Stromal cell of bone marrow (primary cell): Measurements from ENCODE around the gene AATK.

Source experiments
- DNase-seq: peaks from one replicate; pipeline ENCODE4 v3.0.0-alpha.2; 2012; ENCODE audit warnings: low read depth

The AATK gene

DNA sequence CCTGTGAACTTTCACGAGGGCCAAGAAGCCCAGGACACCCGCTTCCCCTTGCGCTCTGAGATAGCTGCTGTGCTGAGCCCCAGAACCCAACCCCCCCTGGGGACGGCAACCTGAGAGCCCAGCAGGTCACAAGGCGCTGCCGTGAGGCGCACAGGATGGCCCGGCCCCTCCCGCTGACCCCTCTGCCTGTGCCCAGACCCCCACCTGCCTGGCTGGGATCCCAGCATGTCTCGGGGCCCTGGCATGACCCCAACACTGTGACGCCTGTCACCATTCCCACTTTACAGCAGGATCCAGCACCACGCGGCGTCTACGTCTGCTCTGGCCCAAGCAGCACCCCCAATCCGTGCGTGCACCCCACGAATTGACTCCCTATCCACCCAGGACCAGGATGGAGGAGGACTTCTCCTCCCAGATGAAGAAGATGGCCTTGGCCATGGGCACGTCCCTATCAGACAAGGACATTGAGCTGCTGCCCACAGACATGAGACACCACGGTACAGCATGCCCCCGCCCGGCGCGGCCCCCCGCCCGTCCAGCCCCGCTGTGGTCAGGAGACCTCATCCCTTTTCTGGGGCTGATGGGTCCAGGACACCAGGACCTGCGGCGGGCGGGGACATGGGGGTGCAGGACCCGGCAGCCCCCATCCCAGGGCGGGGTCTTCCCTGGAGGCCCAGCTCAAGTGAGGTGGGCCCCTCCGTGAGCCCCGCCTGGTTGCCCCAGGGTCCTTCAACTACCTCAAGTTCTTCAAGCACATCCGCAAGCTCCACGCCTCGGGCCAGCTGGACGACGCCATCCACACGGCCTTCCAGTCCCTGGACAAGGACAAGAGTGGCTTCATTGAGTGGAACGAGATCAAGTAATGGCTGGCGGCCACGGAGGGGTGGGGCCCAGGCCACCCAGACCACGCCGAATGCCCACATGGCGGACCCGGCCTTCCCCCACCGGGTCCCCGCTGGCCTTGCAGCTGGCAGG lies 15.1 kb upstream of the AATK start:
- no peak for DNase-seq

DNA sequence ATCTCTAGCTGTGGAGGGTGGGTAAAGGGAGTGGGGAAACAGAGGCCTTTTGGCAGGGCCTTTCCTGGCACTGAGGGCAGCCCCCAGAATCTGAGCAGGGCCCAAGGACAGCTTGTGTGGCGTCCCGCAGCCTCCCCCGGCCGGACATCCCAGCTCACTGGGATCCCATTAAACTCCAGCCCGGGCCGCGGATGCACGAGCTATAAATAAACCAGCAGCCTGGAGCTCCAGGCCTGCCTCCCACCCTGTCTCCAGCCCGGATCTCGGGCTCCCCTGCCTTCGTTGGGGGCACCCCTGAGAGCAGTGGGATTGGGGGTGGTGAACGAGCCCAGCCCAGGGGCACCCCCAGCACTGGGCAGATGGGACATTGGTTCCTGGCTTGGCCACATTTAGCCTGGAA lies 13.8 kb upstream of the AATK start:
- no peak for DNase-seq

DNA sequence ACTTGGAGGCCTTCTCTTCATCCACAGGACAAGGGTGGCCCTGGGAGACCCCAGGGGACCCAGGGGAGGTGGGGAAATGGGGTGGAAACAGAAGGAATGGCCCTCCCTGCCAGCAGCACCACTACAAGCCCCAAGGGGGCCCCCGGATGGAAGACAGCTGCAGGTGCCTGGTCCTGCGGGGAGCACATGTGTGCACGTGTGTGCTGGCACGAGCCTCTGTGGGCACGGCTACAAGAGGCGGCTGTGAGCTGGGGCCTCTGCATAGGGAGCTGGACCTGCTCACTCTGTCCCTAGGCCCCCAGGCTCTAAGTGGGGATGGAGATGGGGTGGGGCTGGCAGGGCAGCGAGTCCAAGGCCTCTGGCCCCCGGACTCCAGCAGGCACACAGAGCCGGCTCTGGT lies 13.2 kb upstream of the AATK start:
- no peak for DNase-seq

DNA sequence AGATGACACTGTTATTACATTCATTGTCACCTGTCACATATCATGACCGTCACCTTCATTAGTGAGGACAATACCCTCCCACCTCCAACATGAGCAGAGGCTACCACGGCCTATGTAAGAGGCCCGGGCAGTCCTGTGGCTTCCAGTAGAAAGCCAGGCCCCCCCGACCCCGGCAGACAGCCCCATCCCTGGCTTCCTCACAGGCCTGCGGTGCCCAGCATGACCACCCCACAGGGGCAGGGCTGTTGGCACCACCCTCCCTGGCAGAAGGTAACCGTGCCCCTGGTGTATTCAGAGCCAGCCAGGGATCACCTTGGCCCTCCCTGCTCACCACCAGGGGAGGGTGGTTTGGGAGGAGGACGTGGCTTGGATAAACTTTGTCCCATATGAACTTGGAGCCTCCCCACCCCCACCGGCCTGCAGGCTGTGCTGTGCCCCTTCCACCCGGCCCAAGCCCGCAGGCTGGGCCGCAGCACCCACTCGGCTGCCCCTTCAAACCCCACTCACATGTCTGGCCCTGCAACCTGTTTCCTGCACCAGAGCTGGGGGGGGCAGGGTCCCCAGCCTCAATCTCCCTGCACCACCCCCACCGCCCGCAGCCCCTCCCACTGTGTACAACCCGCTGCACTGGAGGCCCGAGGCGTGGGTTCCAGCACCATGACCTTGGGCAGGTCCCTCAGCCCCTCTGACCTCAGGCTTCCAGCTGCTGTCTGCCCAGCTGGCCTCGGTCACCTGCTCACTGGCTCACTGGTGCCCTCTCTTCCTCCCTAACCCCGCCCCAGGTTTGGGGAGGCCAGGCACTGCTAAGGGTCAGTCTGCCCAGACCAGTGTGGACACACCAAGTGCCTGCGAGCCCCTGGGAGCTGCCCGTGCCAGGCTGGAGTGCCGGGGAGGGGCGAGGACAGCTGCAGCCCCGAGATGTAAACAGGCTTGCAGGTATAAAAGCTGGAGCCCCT lies 12.4 kb upstream of the AATK start:
- DNase-seq = no peak

DNA sequence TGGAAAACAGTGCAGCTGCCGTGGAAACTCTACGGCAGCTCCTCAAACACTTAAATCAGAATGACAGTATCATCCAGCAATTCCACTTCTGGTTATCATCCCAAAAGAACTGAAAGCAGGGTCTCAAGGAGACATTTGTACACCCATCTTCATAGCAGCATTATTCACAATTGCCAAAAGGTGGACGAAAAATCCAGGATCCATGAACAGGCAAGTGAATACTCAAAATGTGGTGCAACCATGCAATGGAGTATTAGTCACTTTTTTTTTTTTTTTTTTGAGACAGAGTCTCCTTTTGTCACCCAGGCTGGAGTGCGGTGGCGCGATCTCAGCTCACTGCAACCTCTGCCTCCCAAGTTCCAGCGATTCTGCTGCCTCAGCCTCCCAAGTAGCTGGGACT lies 10.6 kb upstream of the AATK start:
- DNase-seq = no peak

DNA sequence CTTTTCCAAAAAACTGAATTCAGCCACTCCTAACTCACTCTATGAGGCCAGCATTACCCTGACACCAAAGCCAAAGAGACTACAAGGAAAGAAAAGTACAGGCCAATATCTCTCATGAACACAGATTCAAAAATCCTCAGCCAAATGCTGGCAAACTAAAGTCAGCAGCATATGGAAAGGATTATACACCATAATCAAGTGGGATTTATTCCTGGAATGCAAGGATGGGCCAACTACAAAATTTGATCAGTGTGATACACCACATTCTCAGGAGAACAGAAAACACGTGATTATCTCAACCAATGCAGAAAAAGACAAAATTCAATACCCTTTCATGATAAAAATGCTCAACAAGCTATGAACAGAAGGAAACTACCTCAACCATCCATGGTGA lies 7.7 kb upstream of the AATK start:
- peak; percentile 17 for DNase-seq

DNA sequence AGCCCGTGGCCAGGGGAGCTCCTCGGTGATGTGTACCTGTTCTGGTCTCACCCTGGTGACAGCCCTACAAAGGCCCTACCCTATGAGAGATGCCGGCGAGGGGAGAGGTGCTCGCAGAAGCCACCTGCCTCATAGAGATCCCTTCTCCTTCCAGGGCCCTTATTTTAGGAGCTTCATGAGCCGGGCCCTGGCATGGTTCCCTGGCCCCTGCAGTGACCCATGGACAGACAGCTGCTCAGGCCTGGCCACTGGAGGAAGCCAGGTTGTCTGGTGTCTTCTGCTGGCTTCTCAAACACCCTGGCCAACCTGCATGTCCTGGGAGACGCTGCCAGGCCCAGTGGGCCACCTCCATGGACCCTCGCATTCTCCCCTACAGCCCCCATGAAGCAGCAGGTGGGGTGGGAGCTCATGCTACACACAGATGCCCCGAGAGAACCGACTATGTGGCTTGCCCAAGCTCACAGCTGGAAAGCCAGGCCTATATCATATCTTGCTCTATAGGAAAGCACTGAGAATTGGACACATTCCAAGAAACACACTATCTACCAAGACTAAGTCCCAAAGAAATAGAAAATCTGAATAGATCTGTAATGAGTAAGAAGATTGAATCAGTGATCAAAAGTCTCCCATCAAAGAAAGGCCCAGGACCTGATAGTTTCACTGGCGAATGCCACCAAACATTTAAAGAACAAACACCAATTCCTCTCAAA lies 7.2 kb upstream of the AATK start:
- DNase-seq = no peak

DNA sequence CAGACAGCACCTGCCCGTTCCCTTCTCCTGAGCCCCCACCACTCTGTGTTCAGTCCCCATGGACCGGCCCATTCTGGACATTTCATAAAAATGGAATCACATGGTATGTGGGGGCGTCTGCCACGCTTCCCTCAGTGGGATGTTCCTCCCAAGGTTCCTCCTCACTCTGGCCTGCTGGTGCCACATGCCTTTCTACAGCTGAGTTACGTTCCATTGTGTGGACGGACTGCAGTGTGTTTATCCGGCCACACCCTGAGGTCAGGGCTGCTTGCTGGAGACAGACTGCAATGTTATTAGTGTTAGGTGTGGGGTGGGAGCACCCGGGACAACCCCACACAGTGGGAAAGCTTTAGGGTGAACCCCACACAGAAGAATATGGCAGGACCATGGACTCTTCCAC lies 5.9 kb upstream of the AATK start:
- no peak for DNase-seq

DNA sequence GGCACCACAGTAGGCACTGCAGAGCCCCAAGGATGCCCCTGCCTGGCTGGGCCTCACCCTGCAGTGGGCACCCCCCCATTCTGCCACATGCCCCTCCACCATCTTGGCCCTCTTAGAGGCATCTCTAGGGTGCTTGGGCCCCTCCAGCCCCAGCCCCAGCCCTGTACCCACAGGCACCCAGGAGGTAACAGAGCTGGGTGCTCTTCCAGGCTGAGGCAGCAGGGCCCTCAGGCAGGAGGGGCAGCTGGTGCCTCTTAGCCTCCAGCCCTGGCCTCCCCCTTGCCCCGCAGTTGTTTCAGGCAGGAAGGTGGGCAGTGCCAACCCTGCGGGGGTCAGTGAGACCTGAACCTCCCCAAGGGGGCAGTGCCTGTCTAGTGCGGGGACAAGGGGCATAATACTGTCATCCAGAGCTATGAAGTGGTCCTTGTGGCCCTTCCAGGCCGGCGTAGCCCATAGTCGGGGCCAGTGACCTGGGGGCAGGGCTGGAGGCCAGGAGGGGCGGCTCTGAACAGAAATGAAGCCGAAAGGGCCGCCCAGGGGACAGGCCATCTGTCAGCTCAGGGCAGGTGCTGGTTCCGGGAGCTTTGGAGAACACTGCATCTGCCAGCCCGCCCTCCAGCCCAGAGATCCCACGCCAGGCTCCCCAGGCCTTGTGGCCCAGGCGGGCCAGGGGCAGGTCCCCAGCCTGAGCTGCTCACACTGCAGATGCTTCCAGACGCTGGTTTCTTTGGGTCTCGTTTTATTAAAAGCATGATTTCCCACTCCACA lies 4.9 kb upstream of the AATK start:
- no peak for DNase-seq

DNA sequence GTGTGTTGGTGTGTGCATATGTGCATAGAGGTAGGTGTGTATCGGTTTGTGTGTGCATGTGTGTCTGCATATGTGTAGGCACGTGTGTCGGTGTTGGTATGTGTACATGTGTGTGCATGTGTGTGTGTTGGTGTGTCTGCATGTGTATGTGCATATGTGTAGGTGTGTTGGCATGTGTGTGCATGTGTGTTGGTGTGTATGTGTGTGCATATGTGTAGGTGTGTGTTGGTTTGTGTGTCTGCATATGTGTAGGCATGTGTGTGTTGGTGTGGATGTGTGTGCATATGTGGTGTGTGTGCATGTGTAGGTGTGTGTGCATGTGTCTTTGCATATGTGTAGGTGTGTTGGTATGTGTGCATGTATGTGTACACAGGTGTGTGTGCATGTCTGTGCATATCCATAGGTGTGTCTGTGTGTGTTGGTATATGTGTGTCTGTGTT lies 3.9 kb upstream of the AATK start:
- no peak for DNase-seq

DNA sequence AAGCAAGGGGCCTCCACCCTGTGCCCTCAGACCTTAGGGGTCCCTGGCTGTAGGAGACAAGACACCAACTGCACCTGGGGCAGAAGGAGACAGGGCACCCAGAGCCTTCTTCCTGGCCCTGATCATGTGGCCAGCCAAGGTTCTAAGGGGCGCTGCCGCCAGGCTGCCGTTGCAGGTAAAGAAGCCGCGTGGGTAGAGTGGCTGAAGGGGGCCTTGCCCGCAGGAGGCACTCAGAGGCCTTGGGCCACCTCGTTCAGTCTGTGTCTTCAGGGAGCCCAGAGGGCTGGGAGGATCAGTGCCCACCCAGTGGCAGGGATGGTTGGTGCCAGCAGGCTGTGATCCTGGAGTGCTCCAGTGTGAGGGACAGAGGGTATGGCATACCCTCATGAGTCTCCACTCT lies 1.6 kb upstream of the AATK start:
- no peak for DNase-seq

DNA sequence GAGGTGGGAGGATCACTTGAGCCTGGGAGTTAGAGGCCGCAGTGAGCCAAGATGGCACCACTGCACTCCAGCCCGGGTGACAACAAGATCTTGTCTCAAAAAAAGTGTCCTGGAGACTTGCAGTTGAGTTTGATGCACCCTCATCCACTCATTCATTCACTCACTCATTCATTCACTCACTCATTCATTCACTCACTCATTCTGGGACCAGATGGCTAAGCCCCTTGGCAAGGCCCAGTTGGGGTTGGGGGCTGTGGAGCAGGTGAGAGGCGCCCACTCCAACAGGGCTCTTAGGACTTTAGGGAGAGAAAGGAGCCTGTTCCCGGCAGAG lies 1.1 kb upstream of the AATK start:
- DNase-seq = no peak

DNA sequence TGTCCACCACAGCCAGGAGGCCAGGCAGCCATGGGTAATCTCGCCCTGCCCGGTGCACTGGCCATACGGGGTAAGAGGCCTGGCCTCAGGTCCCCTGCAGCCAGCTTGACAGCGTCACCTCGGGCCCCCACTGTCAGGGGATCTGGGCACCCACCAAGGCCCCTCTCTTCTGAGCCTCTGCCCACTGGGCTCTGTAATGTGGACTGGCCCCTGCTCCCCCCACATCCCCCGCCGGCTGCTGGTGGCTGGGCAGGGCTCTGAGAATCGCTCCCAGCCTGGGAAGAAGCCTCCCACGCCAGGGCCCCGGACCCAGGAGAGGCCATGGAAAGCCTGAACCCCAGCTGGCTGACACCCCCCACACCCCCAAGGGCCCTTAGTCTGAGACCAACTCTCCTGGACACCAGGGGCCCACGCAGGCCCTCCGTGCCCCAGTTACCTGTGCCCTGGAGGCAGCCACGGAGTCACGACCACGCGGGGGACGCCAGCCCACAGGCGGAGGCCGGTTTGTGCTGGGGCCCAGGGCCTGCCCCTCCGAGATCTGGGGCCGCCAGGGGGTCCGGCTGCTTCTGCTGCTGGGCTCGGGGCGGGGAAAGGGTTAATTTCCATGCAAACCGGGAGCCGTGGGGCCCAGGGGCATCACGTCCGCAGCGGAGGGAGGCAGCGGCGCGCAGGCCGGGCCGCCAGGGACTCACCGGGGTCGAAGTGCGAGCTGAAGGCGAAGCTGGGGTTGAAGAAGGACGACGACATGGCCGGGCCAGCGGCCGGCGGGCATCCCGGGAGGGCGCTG lies 582 bp downstream of the AATK start, which contains the start of gene PVALEF:
TSS of gene PVALEF (plus strand) at position 262 of the 787 bp plus-strand sequence. CDS start 15,720 bp downstream, outside the sequence.
- no peak for DNase-seq

DNA sequence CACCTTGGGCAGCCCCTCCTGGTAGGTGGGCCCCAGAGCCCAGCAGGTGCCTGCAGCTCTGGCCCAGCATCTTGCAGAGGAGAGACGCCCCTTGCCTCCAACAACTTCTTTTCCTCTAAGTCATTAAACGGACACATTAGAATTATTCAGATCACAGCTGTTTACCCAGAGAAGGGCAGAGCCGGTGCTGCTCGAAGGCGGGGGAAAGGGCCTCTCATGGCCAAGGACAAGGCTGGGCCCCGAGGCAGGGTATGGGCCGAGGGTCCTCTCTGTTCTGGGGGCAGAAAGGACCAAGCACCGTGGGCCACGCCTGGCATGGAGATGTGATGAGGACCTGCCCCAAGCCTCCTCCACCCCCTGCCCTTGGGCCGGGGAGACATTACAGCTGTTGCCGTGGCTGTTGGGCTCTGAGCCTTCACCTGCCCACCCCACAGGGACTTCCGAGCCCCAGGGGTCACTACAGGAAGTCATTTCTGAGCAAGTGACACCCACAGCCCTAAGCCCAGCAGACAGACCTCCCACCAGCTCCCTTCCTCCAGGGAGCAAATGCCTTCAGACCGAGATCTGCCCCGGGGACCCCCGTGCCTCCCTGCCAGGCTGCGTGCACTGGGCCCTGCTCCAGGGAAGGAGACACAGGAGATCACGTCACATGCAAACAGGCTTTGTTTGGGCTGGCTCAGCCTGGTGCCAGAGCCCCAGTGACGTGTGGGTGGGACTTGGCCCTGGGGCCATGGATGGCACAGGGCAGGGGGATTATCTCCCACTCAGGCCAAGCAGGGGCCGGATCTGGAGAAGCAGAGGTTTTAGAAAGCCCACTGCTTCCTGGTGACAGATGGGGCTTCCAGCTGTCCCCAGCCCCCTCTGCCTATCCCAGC lies 1.4 kb downstream of the AATK start:
- no peak for DNase-seq

DNA sequence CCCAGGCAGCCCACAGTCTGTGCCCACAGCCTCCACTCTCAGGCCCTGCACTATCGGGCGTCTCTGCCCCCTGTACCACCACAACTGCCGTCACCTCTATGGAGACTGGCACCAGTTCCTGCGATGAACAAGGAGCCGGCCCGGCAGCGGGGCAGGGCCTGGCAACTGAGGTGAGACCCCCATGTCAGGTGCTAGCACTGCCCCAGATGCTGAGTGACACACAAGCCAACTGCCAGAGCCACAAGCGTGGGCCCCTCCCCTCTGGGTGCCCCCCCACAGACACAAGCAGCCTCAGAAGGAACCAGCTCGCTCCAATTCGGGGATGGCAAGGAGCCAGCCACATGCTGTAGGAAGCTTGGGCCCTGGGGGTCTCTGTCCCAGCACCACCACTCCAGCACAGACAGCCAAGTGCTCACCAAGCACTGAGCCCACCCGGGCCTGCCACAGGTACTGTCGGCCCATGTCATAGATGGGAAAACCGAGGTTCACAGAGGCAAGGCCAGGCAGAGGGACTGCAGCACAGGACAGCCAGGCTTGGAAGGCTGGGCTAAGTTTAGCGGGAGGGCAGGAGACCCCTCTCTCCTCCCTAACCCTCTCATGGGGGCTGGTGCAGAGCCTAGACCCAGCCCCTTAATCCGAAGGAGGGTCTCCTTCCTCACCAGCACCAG lies 2.2 kb downstream of the AATK start:
- DNase-seq = no peak

DNA sequence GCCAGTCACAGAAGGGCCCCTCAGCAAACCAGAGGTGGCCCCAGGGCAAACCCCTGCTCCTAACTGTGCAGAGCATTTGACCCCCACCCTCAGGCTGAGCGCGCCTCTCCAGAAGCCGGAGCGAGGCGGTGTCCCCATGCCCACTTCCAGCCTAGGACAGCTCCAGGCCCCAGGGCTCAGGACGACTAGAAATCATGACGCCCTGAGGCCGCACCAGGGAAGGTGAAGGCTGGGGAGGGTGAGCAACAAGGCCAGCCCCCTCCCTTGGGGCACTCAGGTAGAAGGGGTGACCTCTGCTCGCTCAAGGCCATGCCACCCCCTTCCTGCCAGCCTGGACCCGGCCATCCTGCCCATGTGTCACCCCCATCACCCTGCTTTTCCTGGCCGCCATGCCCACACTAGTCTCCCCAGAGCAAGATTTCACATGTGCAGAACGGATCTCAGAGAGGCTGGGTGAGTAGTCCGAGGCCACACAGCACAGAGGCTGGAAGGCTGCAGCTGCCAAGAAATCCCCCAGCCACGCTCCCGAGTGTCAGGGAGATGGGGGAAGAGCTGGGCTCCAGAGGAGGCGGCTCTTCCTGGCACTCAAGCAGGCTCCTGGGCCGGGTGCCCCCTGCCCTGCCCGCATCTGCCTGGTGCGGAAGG lies 2.8 kb downstream of the AATK start:
- DNase-seq = no peak

DNA sequence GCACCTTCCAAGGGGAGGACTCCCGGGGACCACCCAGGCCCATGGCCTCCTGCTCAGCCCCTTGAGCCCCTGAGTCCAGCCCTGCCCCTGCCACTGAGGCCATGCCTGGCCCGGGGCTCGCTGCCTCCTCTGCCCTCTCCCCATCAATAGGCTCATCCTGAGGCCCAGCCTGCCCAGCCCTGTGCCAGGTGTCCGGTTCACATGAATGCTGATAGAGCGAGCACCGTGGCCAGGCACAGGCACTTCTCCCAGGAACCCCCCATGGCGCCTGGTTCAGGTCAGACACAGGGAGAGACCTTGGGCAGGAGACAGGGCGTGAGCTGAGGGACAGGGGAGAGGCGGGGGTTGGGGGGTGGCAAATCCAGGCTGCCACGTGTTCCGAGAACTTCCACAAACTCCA lies 3.5 kb downstream of the AATK start:
- DNase-seq = no peak

DNA sequence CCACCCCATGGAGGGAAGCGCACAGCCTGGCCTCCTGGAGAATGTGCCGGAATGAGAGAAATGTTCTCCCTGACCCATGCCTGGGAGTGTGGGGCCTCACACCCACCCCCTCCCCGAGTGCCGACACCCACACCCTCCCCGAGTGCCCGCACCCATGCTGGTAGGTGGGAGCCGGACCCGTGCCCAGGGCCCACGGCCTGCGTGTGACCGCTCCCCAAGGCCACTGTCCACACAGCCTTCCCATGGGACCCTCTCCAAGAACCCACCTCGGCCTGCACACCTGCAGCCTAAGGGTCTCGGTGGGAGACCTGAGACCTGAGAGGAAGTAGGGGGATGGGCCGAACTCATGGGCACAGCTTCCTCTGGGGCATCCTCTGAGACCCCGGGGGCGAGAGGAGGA lies 4.0 kb downstream of the AATK start:
- DNase-seq = no peak

DNA sequence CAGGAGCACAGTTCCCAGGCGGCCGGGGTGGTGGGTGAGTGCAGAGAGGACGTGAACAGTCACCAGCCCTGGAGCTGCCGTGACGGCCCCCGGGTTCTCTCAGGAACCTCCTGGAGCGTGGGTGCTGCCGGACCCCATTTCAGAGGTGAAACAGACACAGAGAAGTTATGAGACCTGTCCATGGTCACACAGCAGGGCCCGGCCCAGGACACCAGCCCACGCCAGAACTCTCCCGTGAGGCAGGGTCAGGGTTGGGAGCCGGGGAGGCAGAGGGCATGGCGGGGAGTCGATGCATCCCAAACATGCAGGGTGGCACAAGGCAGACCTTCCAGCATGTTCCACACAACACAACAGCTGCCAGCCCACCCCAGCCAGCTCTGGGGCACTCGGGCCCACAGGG lies 4.5 kb downstream of the AATK start:
- DNase-seq = no peak
